CD8-positive, alpha-beta memory T cell (primary cell): ENCODE data around the gene ELK4. TPM values are rescaled to one million over a fixed set of nuclear protein-coding genes. Genes with fewer than 3 reads are reported as not detected.

ENCODE experiments used
- CTCF ChIA-PET: fragments of 350-600 bp; sonication (Branson Sonifier 250); formaldehyde crosslinking; loops from one replicate; lab custom pipeline; 2021; ENCODE audit warnings: antibody characterized with exemption; lab: Charles Lee
- POLR2A ChIA-PET: fragments of 350-600 bp; sonication (Branson Sonifier 250); formaldehyde crosslinking; loops from one replicate; lab custom pipeline; 2021; ENCODE audit warnings: antibody characterized with exemption; lab: Charles Lee
- DNase-seq, 5 donors: peaks; one replicate each; pipeline versions ENCODE4 v3.0.0 to v3.0.0-alpha.2; 2020 to 2022; ENCODE audit warnings: mixed read lengths in 1 of 5
- H3K27ac ChIP-seq: one replicate; pipeline ENCODE4 v1.7.0; 2013; ENCODE audit warnings: low read depth, mild to moderate bottlenecking, low read length, moderate library complexity
- H3K27me3 ChIP-seq: 2 replicates; pipeline ENCODE4 v1.7.0; 2013; ENCODE audit warnings: low read length, mild to moderate bottlenecking; ENCODE audit not compliant: insufficient read depth, poor library complexity, severe bottlenecking
- H3K36me3 ChIP-seq: 2 replicates; pipeline ENCODE4 v1.7.0; 2013; ENCODE audit warnings: mild to moderate bottlenecking, low read length, moderate library complexity; ENCODE audit not compliant: insufficient read depth
- H3K4me1 ChIP-seq: 2 replicates; pipeline ENCODE4 v1.7.0; 2013; ENCODE audit warnings: mild to moderate bottlenecking, low read length, moderate library complexity; ENCODE audit not compliant: insufficient read depth
- H3K4me3 ChIP-seq: 2 replicates; pipeline ENCODE4 v1.7.0; 2013; ENCODE audit warnings: mild to moderate bottlenecking, low read length
- H3K9me3 ChIP-seq: 2 replicates; pipeline ENCODE4 v1.7.0; 2013; ENCODE audit warnings: mild to moderate bottlenecking, low read length
- H3K27ac Mint-ChIP-seq, 8 donors: one replicate each; pipeline ENCODE4 v1.8.0; 2020 to 2021; ENCODE audit warnings: mixed read lengths in 8 of 8, mild to moderate bottlenecking in 6 of 8, inconsistent platforms in 3 of 8, moderate library complexity in 3 of 8
- H3K27me3 Mint-ChIP-seq, 2 donors: one replicate each; pipeline ENCODE4 v1.8.0; 2020 to 2021; ENCODE audit warnings: mixed read lengths in 2 of 2, mild to moderate bottlenecking in 1 of 2, moderate library complexity in 1 of 2
- H3K36me3 Mint-ChIP-seq, 3 donors: one replicate each; pipeline ENCODE4 v1.8.0; 2020 to 2021; ENCODE audit warnings: mixed read lengths in 3 of 3, inconsistent platforms in 1 of 3, mild to moderate bottlenecking in 1 of 3
- H3K4me1 Mint-ChIP-seq, 3 donors: one replicate each; pipeline ENCODE4 v1.8.0; 2020 to 2021; ENCODE audit warnings: mixed read lengths in 3 of 3, inconsistent platforms in 1 of 3, mild to moderate bottlenecking in 1 of 3
- H3K4me3 Mint-ChIP-seq, 7 donors: one replicate each; pipeline ENCODE4 v1.8.0; 2020 to 2021; ENCODE audit warnings: mixed read lengths in 7 of 7, mild to moderate bottlenecking in 6 of 7, moderate library complexity in 4 of 7, inconsistent platforms in 2 of 7
- H3K9me3 Mint-ChIP-seq, 5 donors: one replicate each; pipeline ENCODE4 v1.8.0; 2020 to 2022; ENCODE audit warnings: mixed read lengths in 5 of 5, mild to moderate bottlenecking in 3 of 5, moderate library complexity in 2 of 5, inconsistent platforms in 1 of 5
- polyA plus RNA-seq: library from polyadenylated mRNA; unstranded; fragments of 300-500 nt; fragmentation: Illumina TruSeq; gene quantifications from one replicate; pipeline ENCODE4 v1.2.3, GENCODE V29; 2021
- total RNA-seq, 2 experiments: library from RNA; stranded (reverse); gene quantifications; one replicate each; pipeline ENCODE4 v1.2.3, GENCODE V29; 2021

The ELK4 gene
- total and polyA plus RNA-seq, 3 experiments from 2014 or later, result 6.1 to 88.7 (median 83.3) TPM

- H3K4me1 Mint-ChIP-seq, result peaks cover 34 to 69% (median 68%) of the 10 kb centered on the region in 3 donors
- no peak overlapping the region for H3K27ac ChIP-seq
- no peak for DNase-seq
- H3K36me3 Mint-ChIP-seq, result peaks cover 0 to 86% (median 21%) of the 10 kb centered on the region in 3 donors
- CTCF ChIA-PET, result interaction anchor here (0.7 to 3.0 kb wide), 2 partner anchors 21 to 460 kb away, joined by 3 to 9 read pairs; no protein-coding TSS in a partner anchor
- no peaks in the 10 kb centered on the region for H3K9me3 ChIP-seq
- H3K4me1 ChIP-seq, result peaks cover 19% of the 10 kb centered on the region
- H3K27ac Mint-ChIP-seq, result no peak overlapping the region
- no peak overlapping the region for H3K4me3 Mint-ChIP-seq
- H3K4me3 ChIP-seq, result no peak overlapping the region
- H3K27me3 ChIP-seq, result no peaks in the 10 kb centered on the region
- POLR2A ChIA-PET, result no interaction called here
- H3K27me3 Mint-ChIP-seq, result no peaks in the 10 kb centered on the region
- H3K9me3 Mint-ChIP-seq, result no peaks in the 10 kb centered on the region
- peaks cover 20% of the 10 kb centered on the region for H3K36me3 ChIP-seq
Measured at GRCh38 chr1:205612104-205612503, 19.7 kb downstream of the ELK4 start.

- DNase-seq, result no peak
- ChIA-PET CTCF (interaction anchor here (0.6 to 3.0 kb wide), 2 partner anchors 19 to 47 kb away, joined by 3 to 9 read pairs; no protein-coding TSS in a partner anchor), POLR2A (no interaction called here)
- H3K4me1 Mint-ChIP-seq, result peaks cover 34 to 67% (median 67%) of the 10 kb centered on the region in 3 donors
- Histone ChIP-seq H3K4me3 (no peak overlapping the region), H3K4me1 (peaks cover 19% of the 10 kb centered on the region), H3K36me3 (peaks cover 10% of the 10 kb centered on the region), H3K27me3 (no peaks in the 10 kb centered on the region), H3K27ac (no peak overlapping the region), H3K9me3 (no peaks in the 10 kb centered on the region)
- peaks cover 0 to 81% (median 17%) of the 10 kb centered on the region in 3 donors for H3K36me3 Mint-ChIP-seq
- no peaks in the 10 kb centered on the region for H3K9me3 Mint-ChIP-seq
- H3K4me3 Mint-ChIP-seq, result peak overlapping the region in 3 of 7 donors; percentile 7 to 41 (median 38)
- H3K27ac Mint-ChIP-seq, result peak overlapping the region in 7 of 8 donors; percentile 16 to 85 (median 80)
- peaks cover 0 to 1% of the 10 kb centered on the region in 2 donors for H3K27me3 Mint-ChIP-seq
Measured at GRCh38 chr1:205610901-205611466, 20.8 kb downstream of the ELK4 start.

GRCh38 chr1:205610036-205610435 is 21.8 kb downstream of the ELK4 start:
- H3K4me3 Mint-ChIP-seq, result peak overlapping the region in 1 of 7 donors; percentile 32
- H3K4me1 ChIP-seq, result peaks cover 19% of the 10 kb centered on the region
- DNase-seq, result no peak
- H3K4me3 ChIP-seq, result no peak overlapping the region
- POLR2A ChIA-PET, result no interaction called here
- peaks cover 0 to 80% (median 11%) of the 10 kb centered on the region in 3 donors for H3K36me3 Mint-ChIP-seq
- peaks cover 4% of the 10 kb centered on the region for H3K36me3 ChIP-seq
- no peaks in the 10 kb centered on the region for H3K9me3 ChIP-seq
- no peak overlapping the region for H3K27ac ChIP-seq
- peak overlapping the region in 6 of 8 donors; percentile 10 to 78 (median 42) for H3K27ac Mint-ChIP-seq
- H3K4me1 Mint-ChIP-seq, result peaks cover 33 to 62% (median 60%) of the 10 kb centered on the region in 3 donors
- no peaks in the 10 kb centered on the region for H3K27me3 ChIP-seq
- H3K27me3 Mint-ChIP-seq, result peaks cover 0 to 1% of the 10 kb centered on the region in 2 donors
- no peaks in the 10 kb centered on the region for H3K9me3 Mint-ChIP-seq
- CTCF ChIA-PET, result no interaction called here

- peaks cover 5 to 67% (median 13%) of the 10 kb centered on the region in 3 donors for H3K36me3 Mint-ChIP-seq
- H3K27ac Mint-ChIP-seq, result peak overlapping the region in 3 of 8 donors; percentile 2 to 36 (median 11)
- peaks cover 4% of the 10 kb centered on the region for H3K36me3 ChIP-seq
Measured at GRCh38 chr1:205604825-205605505, 26.8 kb downstream of the ELK4 start.

GRCh38 chr1:205604059-205604458 is 27.8 kb downstream of the ELK4 start:
- H3K27ac Mint-ChIP-seq, result peak overlapping the region in 5 of 8 donors; percentile 0 to 93 (median 30)
- peaks cover 4% of the 10 kb centered on the region for H3K36me3 ChIP-seq
- H3K4me1 Mint-ChIP-seq, result peaks cover 6 to 22% (median 20%) of the 10 kb centered on the region in 3 donors

More at GRCh38 chr1:205604825-205605505, 26.8 kb downstream of the ELK4 start:
- no peak overlapping the region for H3K4me3 ChIP-seq
- H3K27ac ChIP-seq, result no peak overlapping the region
- POLR2A ChIA-PET, result no interaction called here
- no peaks in the 10 kb centered on the region for H3K27me3 ChIP-seq
- CTCF ChIA-PET, result no interaction called here
- Mint-ChIP-seq H3K4me1 (peaks cover 13 to 31% (median 29%) of the 10 kb centered on the region in 3 donors), H3K9me3 (no peaks in the 10 kb centered on the region), H3K4me3 (no peak overlapping the region), H3K27me3 (peaks cover 0 to 1% of the 10 kb centered on the region in 2 donors)
- DNase-seq, result no peak
- no peaks in the 10 kb centered on the region for H3K9me3 ChIP-seq
- peaks cover 3% of the 10 kb centered on the region for H3K4me1 ChIP-seq

GRCh38 chr1:205601205-205601604 is 30.6 kb downstream of the ELK4 start:
- H3K27ac Mint-ChIP-seq, result peak overlapping the region in 1 of 8 donors; percentile 68
- H3K36me3 Mint-ChIP-seq, result peaks cover 5 to 67% (median 23%) of the 10 kb centered on the region in 3 donors
- POLR2A ChIA-PET, result interaction anchor here (0.8 kb wide), 1 partner anchor 9 kb away, joined by 3 read pairs; no protein-coding TSS in a partner anchor

More at GRCh38 chr1:205604059-205604458, 27.8 kb downstream of the ELK4 start:
- Mint-ChIP-seq H3K27me3 (peaks cover 0 to 1% of the 10 kb centered on the region in 2 donors), H3K36me3 (peaks cover 5 to 70% (median 17%) of the 10 kb centered on the region in 3 donors), H3K4me3 (no peak overlapping the region), H3K9me3 (no peaks in the 10 kb centered on the region)
- no peak for DNase-seq
- POLR2A ChIA-PET, result no interaction called here
- Histone ChIP-seq H3K27me3 (no peaks in the 10 kb centered on the region), H3K27ac (no peak overlapping the region), H3K4me3 (no peak overlapping the region), H3K9me3 (no peaks in the 10 kb centered on the region), H3K4me1 (no peaks in the 10 kb centered on the region)
- CTCF ChIA-PET, result interaction anchor here (0.6 kb wide), 1 partner anchor 60 kb away, joined by 3 read pairs; no protein-coding TSS in a partner anchor

GRCh38 chr1:205600085-205600484 is 31.7 kb downstream of the ELK4 start:
- Histone ChIP-seq H3K36me3 (peaks cover 4% of the 10 kb centered on the region), H3K9me3 (no peaks in the 10 kb centered on the region), H3K4me1 (no peaks in the 10 kb centered on the region), H3K27ac (no peak overlapping the region), H3K4me3 (no peak overlapping the region), H3K27me3 (no peaks in the 10 kb centered on the region)
- Mint-ChIP-seq H3K9me3 (no peaks in the 10 kb centered on the region), H3K4me1 (peaks cover 7 to 10% (median 8%) of the 10 kb centered on the region in 3 donors), H3K27ac (peak overlapping the region in 1 of 8 donors; percentile 16), H3K36me3 (peaks cover 5 to 63% (median 23%) of the 10 kb centered on the region in 3 donors), H3K4me3 (no peak overlapping the region), H3K27me3 (no peaks in the 10 kb centered on the region)
- POLR2A ChIA-PET, result no interaction called here
- CTCF ChIA-PET, result interaction anchor here (1.1 to 1.8 kb wide), 3 partner anchors 8 to 114 kb away, joined by 3 to 16 read pairs (median 11); no protein-coding TSS in a partner anchor
- no peak for DNase-seq

More at GRCh38 chr1:205601205-205601604, 30.6 kb downstream of the ELK4 start:
- CTCF ChIA-PET, result interaction anchor here (1.1 to 1.8 kb wide), 5 partner anchors 9 to 115 kb away, joined by 3 to 16 read pairs (median 5); no protein-coding TSS in a partner anchor
- peaks cover 4% of the 10 kb centered on the region for H3K36me3 ChIP-seq
- no peak overlapping the region for H3K27ac ChIP-seq
- DNase-seq, result no peak
- Mint-ChIP-seq H3K9me3 (no peaks in the 10 kb centered on the region), H3K4me1 (peaks cover 5 to 9% (median 8%) of the 10 kb centered on the region in 3 donors), H3K4me3 (no peak overlapping the region), H3K27me3 (no peaks in the 10 kb centered on the region)
- no peaks in the 10 kb centered on the region for H3K27me3 ChIP-seq
- H3K4me1 ChIP-seq, result no peaks in the 10 kb centered on the region
- H3K4me3 ChIP-seq, result no peak overlapping the region
- H3K9me3 ChIP-seq, result no peaks in the 10 kb centered on the region
